HEK293T (cell line): ENCODE results near the gene PYGB.

ENCODE experiments used
- CTCF ChIA-PET: fragments of 350-600 bp; formaldehyde crosslinking; extraction: SDS; loops from one replicate; lab custom pipeline; 2021; ENCODE audit warnings: antibody characterized with exemption, inconsistent platforms; lab: Yijun Ruan, JAX
- POLR2A ChIA-PET: fragments of 350-600 bp; formaldehyde crosslinking; extraction: SDS; loops from one replicate; lab custom pipeline; 2020; ENCODE audit warnings: antibody characterized with exemption, inconsistent platforms; lab: Yijun Ruan, JAX
- DNase-seq: peaks from one replicate; pipeline ENCODE4 v3.0.0; 2012; ENCODE audit warnings: mixed read lengths; ENCODE audit errors: extremely low spot score
- ARNT ChIP-seq: fragments of 450-650 bp; IDR thresholded peaks from 2 replicates; pipeline ENCODE4 v1.6.1; 2017; ENCODE audit warnings: mild to moderate bottlenecking
- BHLHE40 ChIP-seq: fragments of 450-650 bp; IDR thresholded peaks from 2 replicates; pipeline ENCODE4 v1.6.1; 2016; ENCODE audit warnings: mild to moderate bottlenecking, moderate library complexity, borderline replicate concordance
- CTBP1 ChIP-seq: fragments of 450-650 bp; IDR thresholded peaks from 2 replicates; pipeline ENCODE4 v1.6.1; 2016; ENCODE audit warnings: borderline replicate concordance
- ELF4 ChIP-seq: fragments of 450-650 bp; IDR thresholded peaks from 2 replicates; pipeline ENCODE4 v1.6.1; 2017; ENCODE audit warnings: antibody characterized with exemption
- FOXA1 ChIP-seq: fragments of 450-650 bp; IDR thresholded peaks from 2 replicates; pipeline ENCODE4 v1.6.1; 2016; ENCODE audit warnings: mild to moderate bottlenecking
- FOXK2 ChIP-seq: fragments of 450-650 bp; IDR thresholded peaks from 2 replicates; pipeline ENCODE4 v1.6.1; 2016; ENCODE audit warnings: mild to moderate bottlenecking
- FOXM1 ChIP-seq: fragments of 450-650 bp; IDR thresholded peaks from 2 replicates; pipeline ENCODE4 v1.6.1; 2017; ENCODE audit warnings: mild to moderate bottlenecking, borderline replicate concordance
- HDGF ChIP-seq: fragments of 450-650 bp; IDR thresholded peaks from 2 replicates; pipeline ENCODE4 v1.6.1; 2017; ENCODE audit warnings: antibody characterized with exemption, borderline replicate concordance
- L3MBTL2 ChIP-seq: fragments of 450-650 bp; conservative IDR thresholded peaks from 2 replicates; pipeline ENCODE4 v1.6.1; 2016; ENCODE audit warnings: mild to moderate bottlenecking
- LEF1 ChIP-seq: fragments of 450-650 bp; IDR thresholded peaks from 2 replicates; pipeline ENCODE4 v1.6.1; 2017; ENCODE audit warnings: mild to moderate bottlenecking, borderline replicate concordance
- NFRKB ChIP-seq: fragments of 450-650 bp; IDR thresholded peaks from 2 replicates; pipeline ENCODE4 v1.6.1; 2016; ENCODE audit warnings: mild to moderate bottlenecking, moderate library complexity
- SP1 ChIP-seq: fragments of 450-650 bp; IDR thresholded peaks from 2 replicates; pipeline ENCODE4 v1.6.1; 2017
- SUZ12 ChIP-seq: fragments of 450-650 bp; IDR thresholded peaks from 2 replicates; pipeline ENCODE4 v1.6.1; 2016; ENCODE audit warnings: mild to moderate bottlenecking
- TARDBP ChIP-seq: fragments of 450-650 bp; IDR thresholded peaks from 2 replicates; pipeline ENCODE4 v1.6.1; 2016
- ZNF384 ChIP-seq: fragments of 450-650 bp; IDR thresholded peaks from 2 replicates; pipeline ENCODE4 v1.6.1; 2016
- TF ChIP-seq, protein P1 (sequence below): fragments of 450-650 bp; IDR thresholded peaks from 2 replicates; pipeline ENCODE4 v1.6.1; 2016

PYGB gene

DNA sequence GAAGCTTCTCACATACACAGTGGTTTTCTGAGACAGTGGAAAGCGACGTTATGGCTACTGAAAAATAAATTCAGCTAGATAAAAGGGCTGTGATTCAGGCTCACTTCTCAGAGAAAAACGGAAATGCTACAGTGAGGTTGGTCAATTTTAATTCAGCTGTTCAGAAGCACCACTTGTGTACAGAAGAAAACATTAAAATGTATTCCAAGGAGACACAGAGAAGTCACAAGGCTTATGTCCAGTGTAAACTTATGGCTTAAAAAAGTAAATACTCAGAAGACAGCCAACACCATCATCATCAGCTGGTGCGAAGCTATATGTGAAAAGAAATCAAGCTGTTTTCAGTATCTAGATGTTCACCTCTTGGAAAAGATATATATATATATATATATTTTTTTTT is 74.1 kb downstream of the PYGB start:
- ChIA-PET CTCF (interaction anchor here (1.4 kb wide), 1 partner anchor 77 kb away, joined by 4 read pairs; no protein-coding TSS in a partner anchor), POLR2A (interaction anchor here (0.9 to 1.0 kb wide), 2 partner anchors 69 to 85 kb away, joined by 3 to 6 read pairs; partner anchors contain the start of genes ABHD12 and GINS1)
- no peak for DNase-seq
- TF ChIP-seq ELF4: no peak
- no peak for TF ChIP-seq LEF1
- TF ChIP-seq BHLHE40: no peak
- TF ChIP-seq ZNF384: no peak
- TF ChIP-seq FOXM1: no peak
- no peak for TF ChIP-seq SUZ12
- TF ChIP-seq HDGF: no peak
- no peak for TF ChIP-seq SP1
- TF ChIP-seq FOXK2: no peak
- no peak for TF ChIP-seq CTBP1
- TF ChIP-seq L3MBTL2: no peak
- no peak for TF ChIP-seq FOXA1

DNA sequence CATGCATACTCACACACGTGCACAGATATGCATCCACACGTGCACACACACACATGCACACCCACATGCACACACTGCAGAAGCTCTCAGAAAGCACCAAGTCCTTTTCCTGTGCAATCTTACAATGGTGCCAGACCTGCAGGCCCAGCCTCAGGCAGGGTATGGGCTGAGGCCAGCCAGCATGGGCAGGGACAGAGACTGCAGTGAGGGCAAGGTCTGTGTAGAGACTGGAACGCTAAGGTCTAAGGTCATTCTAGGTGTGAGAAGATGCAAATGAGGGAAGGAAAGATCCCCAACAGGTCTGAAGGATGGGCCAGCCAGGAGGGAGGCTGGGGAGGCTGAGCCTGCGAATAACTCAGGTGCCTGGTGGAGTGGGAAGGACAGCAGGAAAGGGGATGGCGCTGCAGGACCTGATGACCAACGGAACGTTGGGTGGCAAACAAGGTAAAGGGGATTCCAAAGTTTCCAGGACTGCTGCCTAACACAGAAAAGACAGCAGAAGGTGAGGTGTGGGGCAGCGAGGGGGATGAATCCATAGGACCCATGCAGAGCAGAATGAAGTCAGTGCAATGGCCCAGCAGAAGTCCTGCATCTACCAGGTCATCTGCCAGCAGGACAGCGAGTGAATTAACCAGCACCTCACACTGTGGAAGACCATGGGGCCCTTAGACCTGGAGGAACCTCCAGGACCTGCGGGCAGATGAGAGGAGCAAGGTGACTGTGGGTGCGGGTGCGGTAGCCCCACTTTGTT is 75.8 kb downstream of the PYGB start:
- ChIA-PET CTCF (interaction anchor here (0.5 kb wide), 1 partner anchor 14 kb away, joined by 3 read pairs; no protein-coding TSS in a partner anchor), POLR2A (no interaction called here)
- DNase-seq: no peak
- TF ChIP-seq ZNF384 (no peak), FOXA1 (no peak), FOXM1 (no peak), ARNT (no peak), TARDBP (no peak), SP1 (no peak)

DNA sequence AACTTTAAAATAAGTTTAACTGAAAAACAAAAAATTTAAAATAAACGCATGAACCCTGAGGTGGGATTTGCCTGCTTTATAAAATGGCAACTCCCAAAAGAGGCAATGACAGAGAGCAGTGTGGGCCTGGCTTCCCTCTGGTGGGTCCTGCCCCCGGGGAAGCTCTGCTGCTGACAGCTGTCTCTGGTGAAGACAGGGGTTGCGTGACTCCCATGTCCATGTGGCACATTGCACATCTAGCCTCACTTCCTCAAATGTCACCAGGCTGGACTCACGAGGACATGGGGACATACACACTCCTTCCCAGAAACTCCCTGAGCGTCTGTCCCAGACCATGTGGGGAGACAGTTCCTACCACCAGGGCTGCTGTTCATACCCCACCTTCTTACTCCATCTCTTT is 76.5 kb downstream of the PYGB start:
- TF ChIP-seq, protein P1, sequence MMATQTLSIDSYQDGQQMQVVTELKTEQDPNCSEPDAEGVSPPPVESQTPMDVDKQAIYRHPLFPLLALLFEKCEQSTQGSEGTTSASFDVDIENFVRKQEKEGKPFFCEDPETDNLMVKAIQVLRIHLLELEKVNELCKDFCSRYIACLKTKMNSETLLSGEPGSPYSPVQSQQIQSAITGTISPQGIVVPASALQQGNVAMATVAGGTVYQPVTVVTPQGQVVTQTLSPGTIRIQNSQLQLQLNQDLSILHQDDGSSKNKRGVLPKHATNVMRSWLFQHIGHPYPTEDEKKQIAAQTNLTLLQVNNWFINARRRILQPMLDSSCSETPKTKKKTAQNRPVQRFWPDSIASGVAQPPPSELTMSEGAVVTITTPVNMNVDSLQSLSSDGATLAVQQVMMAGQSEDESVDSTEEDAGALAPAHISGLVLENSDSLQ: no peak
- TF ChIP-seq BHLHE40 (no peak), FOXA1 (no peak), ELF4 (no peak), ZNF384 (no peak), TARDBP (no peak), FOXK2 (no peak), SP1 (no peak), SUZ12 (no peak), NFRKB (no peak)
- DNase-seq: no peak
- POLR2A ChIA-PET: no interaction called here
- CTCF ChIA-PET: no interaction called here

DNA sequence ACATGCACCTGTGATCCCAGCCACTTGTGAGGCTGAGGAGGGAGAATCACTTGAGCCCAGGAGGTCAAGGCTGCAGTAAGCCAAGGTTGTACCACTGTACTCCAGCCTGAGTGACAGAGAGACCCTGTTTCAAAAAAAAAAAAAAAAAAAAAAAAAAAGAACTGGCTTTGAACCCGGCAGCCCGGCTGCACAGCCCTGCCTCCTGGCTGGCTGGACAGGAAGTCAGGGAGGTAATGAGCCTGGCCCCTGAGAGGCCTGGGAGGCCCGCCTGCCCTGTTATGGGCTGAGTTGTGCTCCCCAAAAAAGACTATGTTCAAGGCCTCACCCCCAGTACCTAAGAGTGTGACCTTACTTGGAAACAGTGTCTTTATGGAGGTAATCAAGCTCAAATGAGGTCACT is 77.2 kb downstream of the PYGB start:
- ChIA-PET CTCF (no interaction called here), POLR2A (no interaction called here)
- no peak for DNase-seq
- TF ChIP-seq SUZ12: no peak
- TF ChIP-seq FOXA1: no peak
- no peak for TF ChIP-seq CTBP1
- no peak for TF ChIP-seq FOXK2
- TF ChIP-seq ARNT: no peak
- TF ChIP-seq HDGF: no peak
- TF ChIP-seq, protein P1: no peak
- no peak for TF ChIP-seq LEF1
- TF ChIP-seq FOXM1: no peak

DNA sequence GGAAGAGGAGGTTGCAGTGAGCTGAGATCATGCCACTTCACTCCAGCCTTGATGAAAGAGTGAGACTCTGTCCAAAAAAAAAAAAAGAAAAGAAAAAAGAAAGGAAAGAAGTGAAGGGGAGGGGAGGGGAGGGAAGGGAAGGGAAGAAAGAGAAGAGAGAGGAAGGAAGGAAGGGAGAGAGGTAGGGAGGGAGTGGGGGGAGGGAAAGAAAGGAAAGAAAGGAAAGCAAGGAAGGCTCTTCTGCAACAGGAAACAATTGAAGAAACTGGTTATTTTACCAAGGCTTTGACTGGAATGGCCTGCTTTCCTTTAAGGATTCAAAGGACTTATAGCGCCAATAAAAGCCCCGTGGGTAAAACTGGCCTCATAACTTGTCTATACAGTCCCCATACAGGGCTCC is 78.1 kb downstream of the PYGB start:
- no peak for TF ChIP-seq BHLHE40
- no peak for TF ChIP-seq HDGF
- no peak for TF ChIP-seq CTBP1
- TF ChIP-seq L3MBTL2: no peak
- TF ChIP-seq, protein P1: no peak
- TF ChIP-seq NFRKB: no peak
- TF ChIP-seq SP1: no peak
- no peak for TF ChIP-seq FOXM1
- TF ChIP-seq ELF4: no peak
- no peak for TF ChIP-seq TARDBP
- TF ChIP-seq ZNF384: no peak
- ChIA-PET CTCF (no interaction called here), POLR2A (no interaction called here)
- DNase-seq: no peak

DNA sequence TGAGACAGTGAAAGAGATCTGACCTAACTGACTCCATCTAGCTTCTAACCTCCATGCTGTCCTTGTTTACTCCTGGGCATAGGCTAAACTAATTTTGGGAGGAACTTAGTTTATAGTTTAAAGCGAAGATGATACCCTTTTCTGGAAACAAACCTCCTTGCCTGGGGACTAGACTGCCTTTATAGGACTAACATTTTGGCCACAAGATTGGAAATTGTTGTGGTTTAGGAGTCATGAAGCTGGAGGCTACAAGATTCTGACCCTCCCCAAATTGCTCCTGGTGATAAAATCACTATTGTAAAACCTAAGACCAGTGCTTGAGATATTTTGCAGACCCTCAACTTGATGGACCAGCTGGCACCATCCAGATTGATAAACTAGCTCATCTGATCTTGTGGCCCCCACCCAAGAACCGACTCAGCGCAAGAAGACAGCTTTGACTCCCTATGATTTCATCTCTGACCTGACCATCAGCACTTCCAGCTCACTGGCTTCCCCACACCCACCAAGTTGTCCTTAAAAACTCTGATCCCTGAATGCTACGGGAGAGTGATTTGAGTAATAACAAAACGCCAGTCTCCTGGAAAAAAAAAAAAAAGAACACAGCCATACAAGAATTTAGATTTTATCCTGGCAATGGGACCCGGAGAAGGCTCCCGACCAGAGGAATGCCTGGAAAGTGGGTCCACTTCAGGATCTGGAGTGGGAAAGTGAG is 79.8 kb downstream of the PYGB start:
- DNase-seq: no peak
- CTCF ChIA-PET: interaction anchor here (1.3 kb wide), 2 partner anchors 13 to 71 kb away, joined by 3 to 4 read pairs; no protein-coding TSS in a partner anchor
- POLR2A ChIA-PET: no interaction called here
- TF ChIP-seq ARNT: no peak
- no peak for TF ChIP-seq FOXK2
- no peak for TF ChIP-seq CTBP1
- no peak for TF ChIP-seq SUZ12
- no peak for TF ChIP-seq ELF4
- no peak for TF ChIP-seq BHLHE40
- no peak for TF ChIP-seq FOXA1
- TF ChIP-seq NFRKB: no peak
